ENCODE results near the gene UBXN11. TPM values are rescaled to one million over a fixed set of nuclear protein-coding genes. Genes with fewer than 3 reads are reported as not detected.
"Not testable (repeated sequence)": the region's sequence is repeated elsewhere in the genome, so short reads cannot be mapped to it uniquely, and the experiment has no call there.

UBXN11 gene
- total RNA-seq, 1 donor from 2014 or later, result 9.7 TPM

GRCh38 chr1:26337625-26338024, 31.2 kb upstream of the UBXN11 start:
- DNase-seq (no peak), ATAC-seq (no peak)

GRCh38 chr1:26337206-26337535, 30.7 kb upstream of the UBXN11 start:
- intact Hi-C loops (cut with micrococcal nuclease), result no loop called here
- DNase-seq, result no peak
- ATAC-seq, result no peak

More at GRCh38 chr1:26337625-26338024, 31.2 kb upstream of the UBXN11 start:
- intact Hi-C loops (cut with micrococcal nuclease), result no loop called here

- DNase-seq (peak; percentile 81), ATAC-seq (peak; percentile 92)
- intact Hi-C loops (cut with micrococcal nuclease), result no loop called here
These were observed 30.2 kb upstream of the UBXN11 start for GRCh38 chr1:26336477-26337205.

DNA sequence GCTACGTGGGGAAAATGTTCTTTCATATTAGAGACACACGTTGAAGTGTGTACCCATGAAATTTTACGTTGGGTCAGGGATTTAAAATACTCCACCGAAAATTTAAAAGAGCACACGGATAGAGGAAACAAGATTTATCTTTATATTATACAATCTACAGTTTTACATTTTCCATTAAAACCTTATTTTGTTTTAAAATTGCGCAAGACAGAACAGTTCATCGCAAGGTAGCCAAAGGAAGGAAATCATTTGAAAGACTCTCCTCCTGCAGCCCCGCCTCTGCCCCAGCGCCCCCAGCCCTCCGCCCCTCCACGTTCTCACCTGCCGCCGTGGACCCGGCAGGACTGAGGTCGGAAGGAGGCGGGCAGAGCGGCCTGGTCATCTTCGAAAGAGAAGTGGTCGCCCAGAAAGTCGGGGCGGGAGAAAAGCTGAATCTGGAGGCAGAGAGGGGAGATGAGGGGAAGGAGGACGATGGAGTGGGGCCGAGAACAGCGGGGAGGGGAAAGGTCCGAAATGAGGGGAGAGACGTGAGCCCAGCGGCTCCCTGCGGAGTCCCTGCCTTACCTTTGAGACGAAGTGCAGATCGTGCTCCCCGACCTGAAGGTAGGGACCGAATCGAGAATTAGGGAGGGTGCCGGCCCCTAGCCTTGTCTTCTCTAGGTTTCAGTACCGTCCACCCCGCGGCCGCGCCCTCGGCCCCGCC, 29.5 kb upstream of the UBXN11 start:
- intact Hi-C loops (cut with micrococcal nuclease), result no loop called here
- ATAC-seq (peak; percentile 22), DNase-seq (no peak)

DNA sequence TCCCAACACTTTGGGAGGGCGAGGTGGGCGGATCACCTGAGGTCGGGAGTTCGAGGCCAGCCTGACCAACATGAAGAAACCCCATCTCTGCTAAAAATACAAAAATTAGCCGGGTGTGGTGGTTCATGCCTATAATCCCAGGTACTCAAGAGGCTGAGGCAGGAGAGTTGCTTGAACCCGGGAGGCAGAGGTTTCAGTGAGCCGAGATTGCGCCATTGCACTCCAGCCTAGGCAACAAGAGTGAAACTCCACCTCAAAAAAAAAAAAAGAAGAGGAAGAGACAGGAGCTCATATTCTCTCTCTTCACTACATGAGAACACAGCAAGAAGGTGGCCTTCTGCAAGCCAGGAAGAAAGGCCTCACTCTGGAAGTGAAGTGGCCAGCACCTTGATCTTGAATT, 26.9 kb upstream of the UBXN11 start:
- DNase-seq; ATAC-seq; intact Hi-C loops (cut with micrococcal nuclease): not testable (repeated sequence)

DNA sequence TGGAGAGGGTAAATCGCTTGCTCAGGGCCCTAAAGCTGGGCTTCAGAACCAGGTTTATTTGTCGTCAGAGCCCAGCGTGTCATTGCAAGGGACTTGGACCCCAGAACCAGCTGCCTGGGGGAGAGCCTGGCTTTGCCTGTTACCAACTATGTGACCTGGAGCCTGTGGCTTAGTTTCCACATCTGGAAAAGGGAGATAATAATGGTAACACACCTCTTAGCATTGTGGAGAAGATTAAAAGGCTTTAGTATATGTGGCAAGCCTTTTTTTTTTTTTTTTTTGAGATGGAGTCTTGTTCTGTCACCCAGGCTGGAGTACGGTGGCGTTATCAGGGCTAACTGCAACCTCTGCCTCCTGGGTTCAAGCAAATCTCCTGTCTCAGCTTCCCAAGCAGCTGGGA, 23.8 kb upstream of the UBXN11 start:
- intact Hi-C loops (cut with micrococcal nuclease), result no loop called here
- ATAC-seq (no peak), DNase-seq (no peak)

GRCh38 chr1:26329380-26329779, 22.9 kb upstream of the UBXN11 start:
- ATAC-seq; DNase-seq; intact Hi-C loops (cut with micrococcal nuclease): not testable (repeated sequence)

DNA sequence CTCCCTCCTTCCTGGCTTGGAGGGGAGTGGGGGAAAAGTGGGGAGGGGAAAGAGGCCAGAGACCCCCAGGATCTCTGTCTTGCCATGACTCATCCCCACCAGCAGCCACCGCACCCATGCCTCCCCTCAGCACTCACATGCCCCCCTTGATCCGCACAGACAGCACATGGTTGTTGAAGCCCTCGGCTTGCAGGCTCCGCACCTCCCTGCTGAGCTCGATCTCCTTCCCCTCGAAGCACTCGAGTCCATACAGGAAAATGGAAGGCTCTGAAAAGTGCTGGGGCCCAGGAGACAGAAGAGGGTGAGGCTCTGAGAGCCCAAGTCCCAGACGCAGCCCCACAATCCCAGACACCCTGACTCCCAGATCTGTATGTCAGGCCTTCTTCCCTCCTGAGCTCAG, 22.2 kb upstream of the UBXN11 start:
- intact Hi-C loops (cut with micrococcal nuclease), result no loop called here
- DNase-seq (no peak), ATAC-seq (no peak)

DNA sequence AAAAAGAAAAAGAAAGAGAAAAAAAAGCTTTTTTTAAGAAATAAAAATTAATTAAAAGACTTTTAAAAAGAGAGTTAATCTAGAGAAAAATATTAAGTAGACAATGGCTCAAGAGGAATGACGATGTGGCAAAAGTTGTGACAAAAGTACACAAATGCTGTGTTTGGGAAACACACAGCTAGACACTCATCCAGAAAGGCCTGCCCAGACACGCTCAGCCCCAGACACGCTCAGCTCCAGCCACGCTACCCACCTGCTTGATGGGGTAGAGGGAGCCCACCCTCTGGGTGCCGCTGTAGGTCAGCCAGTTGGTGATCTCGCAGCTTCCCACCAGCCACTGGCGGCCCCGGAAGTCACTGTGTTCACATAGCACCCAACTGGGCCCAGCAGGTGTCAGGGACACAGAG, 21.5 kb upstream of the UBXN11 start:
- intact Hi-C loops (cut with micrococcal nuclease), result no loop called here
- DNase-seq (no peak), ATAC-seq (no peak)

DNA sequence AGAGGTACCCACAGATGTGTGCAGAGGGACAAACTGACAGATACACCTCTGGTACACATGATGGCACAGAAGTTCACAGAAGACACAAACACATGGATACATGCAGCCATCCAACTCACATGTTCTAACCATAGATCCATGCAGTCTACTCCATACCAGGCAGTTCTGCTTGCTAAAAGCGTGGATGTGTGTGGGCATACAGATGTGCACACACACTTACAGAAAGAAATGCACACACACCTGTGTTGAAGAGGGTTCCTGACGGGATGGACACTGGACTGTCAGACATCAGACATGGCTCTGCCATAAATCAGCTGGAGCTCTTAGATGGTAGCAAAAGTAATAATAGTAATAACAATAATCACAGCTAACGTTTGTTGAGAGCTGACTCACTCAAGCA, 18.1 kb upstream of the UBXN11 start:
- ATAC-seq, result no peak
- intact Hi-C loops (cut with micrococcal nuclease), result loop anchor here (5.0 kb wide), 1 partner anchor 47 kb away; no protein-coding TSS in a partner anchor
- no peak for DNase-seq

GRCh38 chr1:26323382-26323781, 16.9 kb upstream of the UBXN11 start:
- ATAC-seq (no peak), DNase-seq (no peak)
- intact Hi-C loops (cut with micrococcal nuclease), result loop anchor here (5.0 kb wide), 1 partner anchor 46 kb away; no protein-coding TSS in a partner anchor

DNA sequence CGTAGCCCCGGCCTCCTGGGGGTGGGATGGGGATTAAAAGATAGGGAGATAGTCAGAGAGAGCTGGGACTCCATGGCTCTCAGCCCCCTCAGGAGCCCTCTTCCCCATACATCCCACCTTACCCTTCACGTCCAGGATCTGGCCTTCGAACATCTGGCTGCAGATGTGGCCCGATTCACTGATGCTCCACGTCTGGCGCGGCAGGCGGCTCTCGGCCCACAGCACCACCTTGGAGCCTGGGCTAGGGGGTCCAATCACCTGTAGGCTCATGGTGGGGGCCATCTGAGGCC, 15.6 kb upstream of the UBXN11 start:
- intact Hi-C loops (cut with micrococcal nuclease), result loop anchor here (5.0 kb wide), 1 partner anchor 45 kb away; no protein-coding TSS in a partner anchor
- no peak for DNase-seq
- ATAC-seq, result no peak

DNA sequence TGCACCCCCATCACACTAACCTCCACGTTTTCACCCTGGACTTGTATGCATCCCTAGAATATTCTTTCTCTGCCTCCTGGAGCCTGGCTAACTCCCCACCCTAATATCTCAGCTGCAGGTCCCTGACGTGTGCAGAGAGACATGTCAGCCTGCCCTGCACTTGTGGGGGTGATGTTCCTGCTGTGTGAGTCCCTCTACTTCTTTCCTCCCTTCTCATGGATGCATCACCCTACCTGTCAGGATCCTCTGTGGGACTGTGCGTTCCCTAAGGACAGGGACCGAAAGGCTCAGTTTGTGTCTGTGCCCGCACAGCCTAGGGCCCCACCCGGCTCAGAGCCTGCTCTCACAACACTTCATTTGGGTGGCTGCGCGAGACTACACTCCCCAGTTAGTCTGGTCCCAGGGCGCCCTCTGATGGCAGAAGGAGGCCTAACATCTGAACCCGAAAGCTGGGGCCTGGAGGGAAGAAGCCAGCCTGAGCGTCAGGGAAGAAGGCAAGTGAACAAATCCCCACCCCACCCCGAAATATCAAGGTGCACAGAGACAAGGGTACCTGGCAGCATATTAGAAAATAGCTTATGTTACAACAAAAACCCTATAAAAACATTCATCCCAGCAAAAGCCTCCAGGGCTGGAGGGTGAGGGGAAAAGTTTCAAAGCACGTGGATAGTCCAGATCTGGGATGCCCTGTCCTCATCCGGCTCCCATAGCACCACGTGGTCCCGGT, 15.0 kb upstream of the UBXN11 start:
- peak; percentile 94 for DNase-seq
- intact Hi-C loops (cut with micrococcal nuclease), result loop anchor here (5.0 kb wide), 1 partner anchor 44 kb away; no protein-coding TSS in a partner anchor
- peak; percentile 93 for ATAC-seq

GRCh38 chr1:26320896-26321295, 14.5 kb upstream of the UBXN11 start:
- intact Hi-C loops (cut with micrococcal nuclease), result loop anchor here (5.0 kb wide), 1 partner anchor 44 kb away; no protein-coding TSS in a partner anchor
- DNase-seq, result no peak
- ATAC-seq, result peak; percentile 16

GRCh38 chr1:26318338-26319064, 12.1 kb upstream of the UBXN11 start:
- intact Hi-C loops (cut with micrococcal nuclease), result no loop called here

GRCh38 chr1:26317612-26318337, 11.3 kb upstream of the UBXN11 start, which contains the start of gene CD52:
CD52 (plus strand) TSS chr1:26317958; CDS start chr1:26318018, 60 bp downstream.
- ATAC-seq (no peak), DNase-seq (no peak)
- intact Hi-C loops (cut with micrococcal nuclease), result no loop called here

More at GRCh38 chr1:26318338-26319064, 12.1 kb upstream of the UBXN11 start:
- DNase-seq (peak; percentile 45), ATAC-seq (peak; percentile 30)

DNA sequence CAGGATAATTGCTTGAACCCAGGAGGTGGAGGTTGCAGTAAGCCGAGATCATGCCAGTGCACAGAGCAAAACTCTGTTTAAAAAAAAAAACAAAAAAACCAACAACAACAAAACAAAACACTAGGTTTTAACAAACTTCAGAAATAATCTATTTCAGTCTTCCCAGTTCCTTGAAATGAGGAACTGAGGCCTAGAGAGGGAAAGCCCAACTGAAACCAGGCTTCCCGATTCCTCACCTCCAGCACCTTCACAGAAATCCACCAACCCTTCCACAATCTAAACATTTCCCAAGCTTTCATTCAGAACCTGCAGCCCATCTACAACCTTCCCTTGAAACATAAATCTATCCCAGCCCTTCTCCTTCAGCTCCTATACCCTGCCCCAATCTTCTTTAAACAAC, 10.7 kb upstream of the UBXN11 start:
- ATAC-seq, result no peak
- no peak for DNase-seq
- intact Hi-C loops (cut with micrococcal nuclease), result no loop called here
